22Rv1 (cell line): ENCODE results near the gene PLPP6.

Source experiments
- H3K27ac ChIP-seq: fragments of 450-650 bp; 2 replicates; pipeline ENCODE4 v1.5.1; 2017
- ZFX ChIP-seq: fragments of 450-650 bp; IDR thresholded peaks from 2 replicates; pipeline ENCODE4 v1.6.1; 2017; ENCODE audit warnings: antibody characterized with exemption, borderline replicate concordance
- TF ChIP-seq, protein P1 (sequence below): fragments of 450-650 bp; IDR thresholded peaks from 2 replicates; pipeline ENCODE4 v1.5.1; 2017; ENCODE audit warnings: mild to moderate bottlenecking

Gene PLPP6

DNA sequence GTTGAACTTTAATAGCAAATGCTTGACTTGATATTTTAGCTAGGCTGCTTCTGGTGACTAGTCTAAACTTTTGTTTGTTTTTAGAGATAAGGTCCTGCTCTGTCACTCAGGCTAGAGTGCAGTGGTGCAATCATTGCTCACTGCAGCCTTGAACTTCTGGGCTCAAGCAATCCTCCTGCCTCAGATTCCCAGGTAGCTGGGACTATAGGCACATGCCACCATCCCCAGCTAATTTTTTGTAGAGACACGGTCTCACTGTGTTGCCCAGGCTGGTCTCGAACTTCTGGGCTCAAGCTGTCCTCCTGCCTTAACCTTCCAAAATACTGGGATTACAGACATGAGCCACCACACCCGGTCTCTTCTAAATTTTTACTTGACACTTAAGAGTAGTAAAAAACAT lies 38.0 kb downstream of the PLPP6 start:
- TF ChIP-seq, protein P1, sequence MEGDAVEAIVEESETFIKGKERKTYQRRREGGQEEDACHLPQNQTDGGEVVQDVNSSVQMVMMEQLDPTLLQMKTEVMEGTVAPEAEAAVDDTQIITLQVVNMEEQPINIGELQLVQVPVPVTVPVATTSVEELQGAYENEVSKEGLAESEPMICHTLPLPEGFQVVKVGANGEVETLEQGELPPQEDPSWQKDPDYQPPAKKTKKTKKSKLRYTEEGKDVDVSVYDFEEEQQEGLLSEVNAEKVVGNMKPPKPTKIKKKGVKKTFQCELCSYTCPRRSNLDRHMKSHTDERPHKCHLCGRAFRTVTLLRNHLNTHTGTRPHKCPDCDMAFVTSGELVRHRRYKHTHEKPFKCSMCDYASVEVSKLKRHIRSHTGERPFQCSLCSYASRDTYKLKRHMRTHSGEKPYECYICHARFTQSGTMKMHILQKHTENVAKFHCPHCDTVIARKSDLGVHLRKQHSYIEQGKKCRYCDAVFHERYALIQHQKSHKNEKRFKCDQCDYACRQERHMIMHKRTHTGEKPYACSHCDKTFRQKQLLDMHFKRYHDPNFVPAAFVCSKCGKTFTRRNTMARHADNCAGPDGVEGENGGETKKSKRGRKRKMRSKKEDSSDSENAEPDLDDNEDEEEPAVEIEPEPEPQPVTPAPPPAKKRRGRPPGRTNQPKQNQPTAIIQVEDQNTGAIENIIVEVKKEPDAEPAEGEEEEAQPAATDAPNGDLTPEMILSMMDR, result no peak
- TF ChIP-seq ZFX, result no peak

DNA sequence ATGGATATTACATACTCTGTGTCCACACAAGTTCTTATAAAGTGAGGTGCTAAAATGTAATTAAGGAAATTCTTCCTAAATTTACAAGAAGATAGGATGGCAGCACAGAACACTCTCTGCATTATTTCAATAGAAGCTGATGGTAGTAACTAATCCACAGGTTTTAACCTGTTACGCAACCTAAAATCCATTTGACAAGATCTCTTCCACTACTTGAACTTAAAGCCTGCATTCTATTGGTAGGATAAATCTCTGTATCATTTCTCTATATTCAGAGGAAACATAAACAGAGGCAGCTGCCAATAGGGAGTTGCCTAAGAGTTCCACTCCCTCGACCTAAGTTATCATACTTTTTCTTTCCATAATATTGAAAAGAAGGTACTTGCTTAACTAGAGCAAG lies 38.8 kb downstream of the PLPP6 start:
- H3K27ac ChIP-seq, result no peak overlapping the region
- TF ChIP-seq, protein P1, result no peak
- TF ChIP-seq ZFX, result no peak

More for the DNA sequence above, 38.0 kb downstream of the PLPP6 start:
- H3K27ac ChIP-seq, result no peak overlapping the region

DNA sequence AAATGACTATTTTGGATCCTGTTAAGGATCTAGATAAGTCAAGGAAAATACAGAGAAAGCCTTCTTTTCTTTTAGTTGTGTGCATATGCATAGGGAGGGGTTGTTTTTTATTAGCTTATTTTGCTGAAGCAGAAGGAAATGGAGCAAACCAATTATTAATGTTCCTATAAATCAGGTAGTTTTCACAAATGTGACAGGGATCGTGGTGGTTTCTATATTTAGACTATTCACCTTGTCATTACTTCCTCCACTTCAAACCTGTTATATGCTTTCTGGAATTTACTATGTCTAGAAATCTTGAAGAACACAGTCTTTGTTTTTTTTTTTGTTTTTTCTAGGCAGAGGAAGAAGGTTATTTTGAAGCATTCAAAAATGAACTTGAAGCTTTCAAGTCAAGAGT lies 39.4 kb downstream of the PLPP6 start:
- H3K27ac ChIP-seq, result no peak overlapping the region
- TF ChIP-seq, protein P1, result no peak
- TF ChIP-seq ZFX, result no peak

DNA sequence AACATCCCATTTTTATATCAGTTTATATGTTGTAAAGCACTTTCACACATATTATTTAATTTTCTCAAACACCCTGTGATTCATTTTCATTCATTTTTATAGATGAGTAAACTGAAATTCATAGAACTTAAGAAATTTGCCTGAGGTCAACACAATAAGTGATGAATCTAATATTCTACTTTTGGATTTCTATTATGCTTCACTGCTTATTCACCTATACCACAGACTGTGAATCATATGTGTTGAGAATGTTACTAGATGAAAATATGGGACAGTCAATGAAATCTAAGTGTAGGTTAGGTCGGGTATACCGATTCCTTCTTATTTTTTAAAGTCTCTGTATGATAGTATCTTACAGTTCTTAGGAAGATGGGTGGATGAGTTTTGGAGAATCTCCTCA lies 42.0 kb downstream of the PLPP6 start:
- TF ChIP-seq ZFX, result no peak
- TF ChIP-seq, protein P1, result no peak

DNA sequence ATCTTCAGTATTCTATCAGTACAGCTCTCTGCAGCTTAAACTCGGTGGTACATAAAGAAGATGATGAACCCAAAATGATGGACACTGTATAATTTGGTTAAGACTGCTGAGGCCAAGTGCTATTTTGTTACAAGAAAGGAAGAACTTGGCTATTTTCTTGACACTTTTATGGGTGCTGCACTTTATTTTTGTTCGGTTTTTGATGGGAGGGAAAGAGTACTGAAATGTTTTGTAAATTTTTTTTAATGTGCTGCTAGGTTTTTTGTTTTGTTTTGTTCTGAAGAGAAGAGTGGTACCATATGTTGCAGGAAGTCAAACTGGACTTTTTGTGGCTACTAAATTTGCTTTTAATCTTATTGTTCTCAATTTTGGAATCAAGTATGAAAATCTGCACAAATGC lies 43.9 kb downstream of the PLPP6 start:
- no peak for TF ChIP-seq ZFX
- TF ChIP-seq, protein P1, result no peak
- H3K27ac ChIP-seq, result no peak overlapping the region

More for the DNA sequence above, 42.0 kb downstream of the PLPP6 start:
- H3K27ac ChIP-seq, result no peak overlapping the region

DNA sequence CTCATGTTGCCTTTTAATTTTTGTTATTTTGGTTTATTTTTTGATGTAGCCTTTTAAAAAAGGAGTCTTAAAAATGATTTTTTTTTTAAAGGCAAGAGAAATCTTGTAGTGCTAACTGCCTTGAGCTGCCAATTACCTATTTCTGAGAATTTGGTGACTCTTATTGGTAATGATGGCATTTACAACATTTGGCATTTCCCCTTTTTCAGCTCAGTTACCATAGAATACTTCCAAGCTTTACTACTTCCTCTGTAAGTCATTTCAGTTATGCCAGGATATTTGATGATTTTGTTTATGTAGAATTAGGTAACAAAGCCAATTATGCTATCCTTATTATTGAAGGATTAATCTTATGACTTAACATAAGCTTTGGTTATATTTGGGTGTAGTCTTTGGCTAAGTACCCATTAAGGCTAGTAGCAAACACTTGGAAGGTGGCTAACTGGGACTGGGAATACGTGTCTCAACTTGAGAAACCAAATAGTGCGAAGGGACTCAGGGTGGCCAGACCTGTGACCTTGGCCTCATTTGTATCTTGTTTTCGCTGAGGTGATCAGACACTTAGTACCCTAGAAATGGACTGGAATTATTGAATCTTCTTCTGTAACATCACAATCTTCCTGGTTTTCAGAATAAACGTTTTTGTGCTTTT lies 45.0 kb downstream of the PLPP6 start:
- no peak for TF ChIP-seq ZFX
- no peak overlapping the region for H3K27ac ChIP-seq

DNA sequence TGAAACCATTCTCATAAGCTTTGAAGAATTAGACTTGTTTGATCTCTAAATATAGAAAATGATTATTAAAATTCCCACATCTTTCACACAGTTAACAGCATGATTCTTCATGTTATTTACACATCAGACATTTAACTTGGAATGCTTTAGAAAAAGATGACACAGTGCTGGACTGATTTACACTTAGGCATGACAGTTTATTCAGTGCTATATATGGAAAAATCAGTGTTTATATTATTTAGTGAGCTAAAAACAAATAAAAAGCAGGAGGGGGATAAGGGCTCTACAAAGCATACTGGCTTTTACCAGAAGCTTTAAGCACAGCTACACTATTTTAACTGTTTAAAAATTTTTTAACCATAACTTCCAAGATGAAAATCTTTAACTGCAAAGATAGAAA lies 47.3 kb downstream of the PLPP6 start:
- H3K27ac ChIP-seq, result no peak overlapping the region
- TF ChIP-seq ZFX, result no peak
- TF ChIP-seq, protein P1, result no peak

DNA sequence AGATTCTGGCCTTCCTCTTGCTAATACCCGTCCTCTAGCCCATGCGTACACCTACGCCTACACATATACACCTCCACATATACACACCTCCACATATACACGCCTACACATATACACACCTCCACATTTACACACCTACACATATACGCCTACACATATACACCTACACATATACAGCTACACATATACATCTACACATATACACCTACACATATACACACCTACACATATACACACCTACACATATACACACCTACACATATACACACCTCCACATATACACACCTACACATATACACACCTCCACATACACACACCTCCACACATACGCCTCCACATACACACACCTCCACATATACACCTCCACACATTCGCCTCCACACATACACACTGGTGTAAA lies 51.8 kb downstream of the PLPP6 start:
- no peak overlapping the region for H3K27ac ChIP-seq
- TF ChIP-seq, protein P1, result no peak
- TF ChIP-seq ZFX, result no peak
